Measurements from ENCODE around the gene PRSS56.

Gene PRSS56

GRCh38 chr2:232502511-232502910 lies 17.7 kb upstream of the PRSS56 start:
- no peak for DNase-seq (ENCODE audit: low read depth in 2 of 2)

GRCh38 chr2:232502911-232503808 lies 17.0 kb upstream of the PRSS56 start:
- DNase-seq (ENCODE audit: low read depth in 2 of 2), result no peak

GRCh38 chr2:232503809-232504323 lies 16.3 kb upstream of the PRSS56 start:
- no peak for DNase-seq (ENCODE audit: low read depth in 2 of 2)

- no peak for DNase-seq (ENCODE audit: low read depth in 2 of 2)
Observed at GRCh38 chr2:232504438-232504837, 15.8 kb upstream of the PRSS56 start.

- no peak for DNase-seq (ENCODE audit: low read depth in 2 of 2)
Observed at GRCh38 chr2:232505856-232506255, 14.3 kb upstream of the PRSS56 start.

- no peak for DNase-seq (ENCODE audit: low read depth in 2 of 2)
Observed at GRCh38 chr2:232506709-232507108, 13.5 kb upstream of the PRSS56 start.

- no peak for DNase-seq (ENCODE audit: low read depth in 2 of 2)
Observed at GRCh38 chr2:232508251-232508650, 11.9 kb upstream of the PRSS56 start.

- no peak for DNase-seq (ENCODE audit: low read depth in 2 of 2)
Observed at GRCh38 chr2:232511336-232511890, 8.8 kb upstream of the PRSS56 start.

- no peak for DNase-seq (ENCODE audit: low read depth in 2 of 2)
Observed at GRCh38 chr2:232512602-232513001, 7.6 kb upstream of the PRSS56 start.

- no peak for DNase-seq (ENCODE audit: low read depth in 2 of 2)
Observed at GRCh38 chr2:232513353-232513752, 6.8 kb upstream of the PRSS56 start.

- no peak for DNase-seq (ENCODE audit: low read depth in 2 of 2)
Observed at GRCh38 chr2:232515639-232516038, 4.5 kb upstream of the PRSS56 start.

GRCh38 chr2:232516551-232516950 lies 3.6 kb upstream of the PRSS56 start:
- DNase-seq (ENCODE audit: low read depth in 2 of 2), result no peak

- no peak for DNase-seq (ENCODE audit: low read depth in 2 of 2)
Observed at GRCh38 chr2:232518844-232519243, 1.3 kb upstream of the PRSS56 start.

- DNase-seq (ENCODE audit: low read depth in 2 of 2), result no peak
Observed at GRCh38 chr2:232520489-232520888, 301 bp downstream of the PRSS56 start.

GRCh38 chr2:232521098-232521497 lies 910 bp downstream of the PRSS56 start:
- DNase-seq (ENCODE audit: low read depth in 2 of 2), result no peak

GRCh38 chr2:232521959-232522622 lies 1.9 kb downstream of the PRSS56 start:
- DNase-seq (ENCODE audit: low read depth in 2 of 2), result no peak

- DNase-seq (ENCODE audit: low read depth in 2 of 2), result no peak
Observed at GRCh38 chr2:232522623-232523401, 2.6 kb downstream of the PRSS56 start.

- no peak for DNase-seq (ENCODE audit: low read depth in 2 of 2)
Observed at GRCh38 chr2:232523402-232523681, 3.2 kb downstream of the PRSS56 start.

- DNase-seq (ENCODE audit: low read depth in 2 of 2), result no peak
Observed at GRCh38 chr2:232523682-232524597, 3.8 kb downstream of the PRSS56 start.

GRCh38 chr2:232524771-232525170 lies 4.6 kb downstream of the PRSS56 start:
- no peak for DNase-seq (ENCODE audit: low read depth in 2 of 2)

- DNase-seq (ENCODE audit: low read depth in 2 of 2), result no peak
Observed at GRCh38 chr2:232525199-232525598, 5.0 kb downstream of the PRSS56 start.
